HAP-1 (cell line): ENCODE data around the gene UST.

Experiments
- DNase-seq, 2 experiments: peaks; one replicate each; pipeline ENCODE4 v3.0.0-alpha.2; 2016 to 2020; ENCODE audit warnings: low spot score in 2 of 2
- H3K27me3 ChIP-seq: fragments of 250-450 bp; sonication (Bioruptor Pico); 2 replicates; pipeline ENCODE4 v1.5.1; 2020; ENCODE audit warnings: low read depth, mild to moderate bottlenecking, moderate library complexity
- H3K36me3 ChIP-seq: fragments of 250-450 bp; sonication (Bioruptor Pico); replicated peaks from 2 replicates; pipeline ENCODE4 v1.5.1; 2020; ENCODE audit warnings: mild to moderate bottlenecking
- H3K4me1 ChIP-seq: fragments of 250-450 bp; sonication (Bioruptor Pico); 2 replicates; pipeline ENCODE4 v1.5.1; 2020; ENCODE audit warnings: mild to moderate bottlenecking
- H3K4me3 ChIP-seq: fragments of 250-450 bp; sonication (Bioruptor Pico); 2 replicates; pipeline ENCODE4 v1.5.1; 2020; ENCODE audit warnings: mild to moderate bottlenecking, moderate library complexity
- H3K9me3 ChIP-seq: fragments of 250-450 bp; sonication (Bioruptor Pico); 2 replicates; pipeline ENCODE4 v1.5.1; 2020; ENCODE audit warnings: mild to moderate bottlenecking, moderate library complexity
- in situ Hi-C: fragments of 300-500 bp; cut with MboI; formaldehyde crosslinking; loops from 3 replicates; pipeline ENCODE4 v1.14.3; 2020; ENCODE audit warnings: low sequenced_read_pairs, inconsistent platforms, mixed read lengths

UST gene

DNA sequence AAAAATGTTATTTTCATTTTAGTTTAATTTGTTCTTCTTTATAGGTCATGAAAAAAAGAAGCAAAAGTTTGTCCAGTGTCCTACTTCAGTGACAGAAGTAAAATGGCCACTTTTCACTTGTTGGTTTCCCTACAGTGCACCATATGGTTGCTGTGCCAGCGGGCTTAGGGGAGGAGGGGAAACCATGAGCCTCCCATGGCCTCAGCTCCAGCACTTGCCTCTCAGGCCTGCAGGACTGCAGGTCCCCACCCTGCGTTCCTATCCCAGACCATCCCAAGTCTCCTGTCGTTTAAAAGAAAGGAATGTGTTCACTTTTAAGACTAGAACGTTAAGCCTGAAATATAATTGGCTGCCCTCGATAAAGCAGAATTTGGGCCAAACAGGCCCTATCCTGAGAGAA is 360.7 kb downstream of the UST start:
- no peak for DNase-seq
- H3K9me3 ChIP-seq, result no peaks in the 10 kb centered on the region
- no peaks in the 10 kb centered on the region for H3K36me3 ChIP-seq
- no peaks in the 10 kb centered on the region for H3K4me1 ChIP-seq
- H3K27me3 ChIP-seq, result no peaks in the 10 kb centered on the region
- H3K4me3 ChIP-seq, result no peak overlapping the region
- in situ Hi-C loops, result no loop called here

DNA sequence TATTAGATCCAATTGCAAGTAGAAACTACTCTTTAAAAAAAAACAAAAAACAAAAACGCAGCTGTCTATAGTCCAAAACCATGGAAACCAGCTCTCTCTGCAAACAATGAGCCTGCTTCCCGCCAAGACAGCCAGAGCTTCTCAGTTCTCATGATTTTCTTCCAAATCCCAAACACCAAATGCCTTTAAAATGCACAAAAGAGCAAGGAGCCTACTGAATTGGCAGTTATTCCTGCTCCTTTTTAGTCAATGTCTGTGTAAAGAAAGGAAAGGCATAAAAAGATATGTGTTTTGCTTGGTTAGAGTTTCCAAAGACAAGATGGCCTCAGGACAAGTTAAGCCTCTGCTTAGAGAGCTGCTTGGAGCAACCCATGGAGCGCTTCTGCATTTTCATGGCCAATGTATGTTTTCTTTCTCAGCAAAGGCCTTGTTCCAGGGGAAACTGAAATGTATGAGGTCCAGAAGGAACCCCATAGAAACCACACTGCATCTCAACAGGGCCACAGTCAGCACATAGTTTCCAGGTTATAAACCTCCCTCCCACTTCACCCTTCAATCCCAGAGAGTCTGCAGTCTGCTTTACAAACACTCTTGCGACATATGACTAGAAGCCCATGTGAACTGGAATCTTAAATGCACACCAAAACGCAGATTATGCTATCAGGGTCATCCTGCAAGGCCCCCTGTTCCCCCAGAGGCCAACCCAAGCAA is 361.4 kb downstream of the UST start:
- H3K9me3 ChIP-seq, result no peaks in the 10 kb centered on the region
- H3K4me1 ChIP-seq, result no peaks in the 10 kb centered on the region
- no peak overlapping the region for H3K4me3 ChIP-seq
- no peak for DNase-seq
- no peaks in the 10 kb centered on the region for H3K36me3 ChIP-seq
- H3K27me3 ChIP-seq, result no peaks in the 10 kb centered on the region
- in situ Hi-C loops, result no loop called here

DNA sequence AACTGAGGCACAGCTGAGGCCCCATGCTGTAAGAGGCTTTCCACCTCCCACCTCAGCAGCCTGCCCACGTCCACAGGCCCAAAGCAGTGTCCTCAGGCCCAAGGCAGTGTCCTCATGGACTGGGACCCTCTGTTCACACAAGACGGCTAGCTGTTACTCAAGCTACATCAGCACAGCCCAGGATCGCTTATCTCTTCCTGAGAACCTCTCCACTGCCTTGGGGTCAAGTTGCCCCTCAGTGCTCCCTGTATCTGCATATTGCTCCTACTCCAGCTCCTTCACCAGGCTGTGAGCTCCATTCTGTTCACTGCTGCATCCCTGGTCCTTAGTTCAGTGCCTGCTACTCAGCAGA is 361.9 kb downstream of the UST start:
- Histone ChIP-seq H3K4me3 (no peak overlapping the region), H3K9me3 (no peaks in the 10 kb centered on the region), H3K4me1 (no peaks in the 10 kb centered on the region), H3K36me3 (no peaks in the 10 kb centered on the region), H3K27me3 (no peaks in the 10 kb centered on the region)
- no peak for DNase-seq
- in situ Hi-C loops, result no loop called here

- Histone ChIP-seq H3K9me3 (no peaks in the 10 kb centered on the region), H3K36me3 (no peaks in the 10 kb centered on the region), H3K4me3 (no peak overlapping the region), H3K4me1 (no peaks in the 10 kb centered on the region), H3K27me3 (no peaks in the 10 kb centered on the region)
- no peak for DNase-seq
- in situ Hi-C loops, result no loop called here
These were observed 362.7 kb downstream of the UST start for GRCh38 chr6:149109397-149110070.

DNA sequence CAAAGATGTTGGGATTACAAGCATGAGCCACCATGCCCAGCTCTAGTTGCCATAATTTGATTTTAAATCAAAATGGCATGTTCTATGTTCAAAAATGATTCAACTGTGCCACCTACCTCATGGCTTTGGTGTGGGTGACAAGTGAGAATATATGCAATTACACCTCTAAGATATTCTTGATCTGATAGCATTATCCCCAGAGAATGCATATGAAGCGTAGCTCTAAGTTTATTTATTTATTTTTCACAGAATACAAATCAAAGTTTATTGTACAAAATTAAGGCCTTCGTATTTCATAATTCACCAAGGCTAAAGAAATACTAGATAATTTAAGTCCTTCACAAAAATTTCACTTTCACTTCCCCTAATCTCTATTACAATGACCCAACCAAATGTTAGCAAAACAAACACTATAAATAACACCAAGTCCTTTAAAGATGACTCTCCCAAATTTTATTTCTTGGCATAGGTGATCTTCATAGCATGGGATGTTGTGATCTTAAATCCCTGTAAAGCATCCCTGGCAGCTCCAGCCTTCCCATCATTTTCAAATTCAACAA is 364.8 kb downstream of the UST start:
- Histone ChIP-seq H3K9me3 (no peaks in the 10 kb centered on the region), H3K4me3 (no peak overlapping the region), H3K4me1 (no peaks in the 10 kb centered on the region), H3K27me3 (no peaks in the 10 kb centered on the region), H3K36me3 (no peaks in the 10 kb centered on the region)
- in situ Hi-C loops, result no loop called here
- no peak for DNase-seq

DNA sequence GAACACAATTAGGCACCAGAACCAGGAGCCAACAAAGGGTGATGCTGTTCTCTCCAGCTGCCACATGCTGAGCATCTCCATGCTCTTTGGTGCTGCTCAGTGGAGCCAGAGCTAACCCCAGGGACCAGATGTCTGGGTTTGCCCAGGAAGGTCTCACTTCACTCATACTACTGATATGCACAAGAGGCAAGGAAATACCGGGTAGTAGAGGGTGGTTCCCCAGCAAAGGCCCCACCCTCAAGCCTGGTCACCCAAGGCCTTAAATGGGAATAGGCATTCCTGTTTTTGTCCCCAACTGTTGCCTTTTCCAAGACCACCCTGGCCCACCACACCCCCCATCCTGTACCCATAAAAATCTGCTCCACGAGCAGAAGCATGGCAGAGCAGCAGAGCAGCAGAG is 366.1 kb downstream of the UST start:
- DNase-seq, result no peak
- H3K36me3 ChIP-seq, result no peaks in the 10 kb centered on the region
- no peaks in the 10 kb centered on the region for H3K9me3 ChIP-seq
- in situ Hi-C loops, result no loop called here
- H3K27me3 ChIP-seq, result no peaks in the 10 kb centered on the region
- H3K4me3 ChIP-seq, result no peak overlapping the region
- H3K4me1 ChIP-seq, result no peaks in the 10 kb centered on the region

GRCh38 chr6:149114167-149114566 is 367.3 kb downstream of the UST start:
- no peak for DNase-seq
- in situ Hi-C loops, result no loop called here
- Histone ChIP-seq H3K4me3 (no peak overlapping the region), H3K36me3 (no peaks in the 10 kb centered on the region), H3K27me3 (no peaks in the 10 kb centered on the region), H3K4me1 (no peaks in the 10 kb centered on the region), H3K9me3 (no peaks in the 10 kb centered on the region)

DNA sequence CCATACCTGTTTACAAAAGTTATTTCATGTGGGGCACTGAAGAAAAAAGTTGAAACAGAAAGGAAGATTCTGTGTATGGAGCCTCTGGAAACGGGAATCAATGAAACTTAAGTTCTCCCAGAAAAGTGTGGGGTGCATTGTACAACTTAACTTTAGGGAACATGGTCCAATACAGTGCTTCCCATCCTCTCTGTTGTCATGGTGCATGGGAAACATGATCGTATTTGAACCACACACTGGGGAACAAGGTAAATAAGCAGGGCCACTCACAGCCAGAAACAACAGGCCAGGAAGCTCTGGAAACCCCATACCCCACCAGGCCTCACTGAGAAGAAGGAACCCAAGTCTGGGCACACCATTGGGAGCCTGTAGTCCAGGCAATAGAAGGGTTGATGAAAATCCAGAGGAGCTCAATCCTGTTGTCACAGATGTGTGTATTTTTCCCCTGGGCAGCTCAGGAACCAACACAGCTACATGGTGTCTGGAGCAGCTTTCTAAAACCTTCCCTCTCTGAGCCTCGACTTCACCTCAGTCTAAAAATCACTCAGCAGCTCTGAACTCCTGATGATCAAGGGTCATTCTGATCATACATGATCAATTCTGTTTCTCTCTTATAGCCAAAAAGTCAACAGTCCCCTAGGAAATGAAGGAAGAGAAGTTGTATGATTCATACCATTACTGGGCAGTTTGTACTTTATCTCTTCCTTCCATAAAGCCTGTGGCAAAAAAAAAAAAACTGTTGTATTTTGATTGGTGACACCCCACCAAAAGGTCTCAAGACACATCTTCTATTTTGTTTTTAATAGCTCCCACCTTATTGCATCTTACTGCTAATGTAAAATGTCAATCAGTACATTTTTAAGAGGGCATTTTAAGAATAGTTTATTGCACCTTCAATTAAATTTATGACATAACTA is 372.2 kb downstream of the UST start:
- no peaks in the 10 kb centered on the region for H3K9me3 ChIP-seq
- H3K4me3 ChIP-seq, result no peak overlapping the region
- no peak for DNase-seq
- no peaks in the 10 kb centered on the region for H3K36me3 ChIP-seq
- no peaks in the 10 kb centered on the region for H3K4me1 ChIP-seq
- in situ Hi-C loops, result no loop called here
- H3K27me3 ChIP-seq, result no peaks in the 10 kb centered on the region

DNA sequence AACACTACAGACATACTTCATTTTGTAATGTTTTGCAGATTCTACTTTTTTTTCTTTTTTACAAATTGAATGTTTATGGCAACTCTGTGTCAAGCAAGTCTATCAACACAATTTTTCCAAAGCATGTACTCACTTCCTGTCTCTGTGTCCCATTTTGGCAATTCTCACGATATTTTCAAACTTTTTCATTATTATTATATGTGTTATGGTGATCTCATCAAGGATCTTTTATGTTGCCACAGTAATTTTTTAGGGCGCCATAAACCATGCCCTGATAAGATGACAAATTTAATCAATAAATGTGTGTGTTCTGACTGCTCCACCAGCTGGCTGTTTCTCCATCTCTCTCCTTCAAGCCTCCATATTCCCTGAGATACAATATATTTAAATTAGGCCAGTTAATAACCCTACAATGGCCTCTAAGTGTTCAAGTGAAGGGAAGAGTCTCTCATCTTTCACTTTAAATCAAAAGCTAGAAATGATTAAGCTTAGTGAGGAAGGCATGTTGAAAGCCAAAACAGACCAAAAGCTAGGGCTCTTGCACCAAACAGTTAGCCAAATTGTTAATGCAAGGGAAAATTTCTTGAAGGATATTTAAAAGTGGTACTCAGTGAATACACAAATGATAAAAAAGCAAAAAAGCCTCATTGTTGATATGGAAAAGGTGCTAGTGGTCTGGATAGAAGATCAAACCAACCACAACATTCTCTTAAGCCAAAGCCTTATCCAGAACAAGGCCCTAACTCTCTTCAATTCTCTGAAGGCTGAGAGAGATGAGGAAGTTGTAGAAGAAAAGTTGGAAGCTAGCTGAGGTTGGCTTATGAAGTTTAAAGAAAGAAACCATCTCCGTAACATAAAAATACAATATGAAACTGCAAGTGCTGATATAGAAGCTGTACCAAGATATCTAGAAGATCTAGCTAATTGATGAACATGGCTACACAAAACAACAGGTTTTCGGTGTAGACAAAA is 376.3 kb downstream of the UST start:
- no peaks in the 10 kb centered on the region for H3K4me1 ChIP-seq
- H3K27me3 ChIP-seq, result no peaks in the 10 kb centered on the region
- H3K9me3 ChIP-seq, result no peaks in the 10 kb centered on the region
- in situ Hi-C loops, result no loop called here
- DNase-seq, result no peak
- no peak overlapping the region for H3K4me3 ChIP-seq
- no peaks in the 10 kb centered on the region for H3K36me3 ChIP-seq

- Histone ChIP-seq H3K27me3 (no peaks in the 10 kb centered on the region), H3K4me1 (no peaks in the 10 kb centered on the region), H3K36me3 (no peaks in the 10 kb centered on the region), H3K9me3 (no peaks in the 10 kb centered on the region), H3K4me3 (no peak overlapping the region)
- in situ Hi-C loops, result no loop called here
- no peak for DNase-seq
These were observed 378.5 kb downstream of the UST start for GRCh38 chr6:149125309-149125708.
